ENCODE data around the gene SGMS2. TPM values are rescaled to one million over a fixed set of nuclear protein-coding genes. Genes with fewer than 3 reads are reported as not detected.

The SGMS2 gene
- total RNA-seq, 1 donor from 2014 or later: 0.26 TPM

DNA sequence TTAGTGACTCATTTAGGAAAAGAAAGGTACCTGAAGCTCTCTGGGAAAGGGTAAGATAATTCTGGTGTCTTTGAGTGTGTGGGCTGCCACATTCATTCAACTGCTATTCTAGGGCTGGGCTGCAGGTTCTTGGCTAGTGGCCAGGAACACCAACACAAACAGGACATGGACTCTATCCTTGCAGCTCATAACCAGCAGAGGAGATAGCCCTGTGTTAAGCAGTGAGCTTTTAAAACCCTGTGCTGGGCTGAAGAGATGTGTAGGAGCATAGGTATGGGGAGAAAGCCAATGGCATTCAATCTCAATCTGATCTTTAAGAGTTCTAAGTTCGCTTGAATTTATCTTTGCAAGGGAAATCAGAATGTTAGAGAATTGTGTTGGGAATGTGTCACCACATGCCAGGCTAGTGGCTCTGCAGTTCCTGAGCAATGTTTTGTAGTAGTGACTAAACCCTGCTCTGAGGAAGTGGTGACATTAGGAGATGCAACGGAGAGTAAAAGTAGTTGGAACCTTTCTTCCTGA, 39.2 kb downstream of the SGMS2 start:
- H3K36me3 Mint-ChIP-seq (ENCODE audit: low read depth, unreplicated experiment): no peaks in the 10 kb centered on the region
- DNase-seq (ENCODE audit: low spot score): no peak
- H3K4me3 Mint-ChIP-seq (ENCODE audit: unreplicated experiment): no peak overlapping the region
- TF ChIP-seq, protein P1, sequence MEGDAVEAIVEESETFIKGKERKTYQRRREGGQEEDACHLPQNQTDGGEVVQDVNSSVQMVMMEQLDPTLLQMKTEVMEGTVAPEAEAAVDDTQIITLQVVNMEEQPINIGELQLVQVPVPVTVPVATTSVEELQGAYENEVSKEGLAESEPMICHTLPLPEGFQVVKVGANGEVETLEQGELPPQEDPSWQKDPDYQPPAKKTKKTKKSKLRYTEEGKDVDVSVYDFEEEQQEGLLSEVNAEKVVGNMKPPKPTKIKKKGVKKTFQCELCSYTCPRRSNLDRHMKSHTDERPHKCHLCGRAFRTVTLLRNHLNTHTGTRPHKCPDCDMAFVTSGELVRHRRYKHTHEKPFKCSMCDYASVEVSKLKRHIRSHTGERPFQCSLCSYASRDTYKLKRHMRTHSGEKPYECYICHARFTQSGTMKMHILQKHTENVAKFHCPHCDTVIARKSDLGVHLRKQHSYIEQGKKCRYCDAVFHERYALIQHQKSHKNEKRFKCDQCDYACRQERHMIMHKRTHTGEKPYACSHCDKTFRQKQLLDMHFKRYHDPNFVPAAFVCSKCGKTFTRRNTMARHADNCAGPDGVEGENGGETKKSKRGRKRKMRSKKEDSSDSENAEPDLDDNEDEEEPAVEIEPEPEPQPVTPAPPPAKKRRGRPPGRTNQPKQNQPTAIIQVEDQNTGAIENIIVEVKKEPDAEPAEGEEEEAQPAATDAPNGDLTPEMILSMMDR (IDR thresholded peaks at IDR 0.05; ENCODE audit: unreplicated experiment): no peak
- H3K27me3 Mint-ChIP-seq (ENCODE audit: unreplicated experiment): no peaks in the 10 kb centered on the region
- H3K4me1 Mint-ChIP-seq (ENCODE audit: unreplicated experiment): peaks cover 3% of the 10 kb centered on the region
- no peaks in the 10 kb centered on the region for H3K9me3 Mint-ChIP-seq (ENCODE audit: unreplicated experiment)
- no peak overlapping the region for H3K27ac Mint-ChIP-seq (ENCODE audit: unreplicated experiment)

DNA sequence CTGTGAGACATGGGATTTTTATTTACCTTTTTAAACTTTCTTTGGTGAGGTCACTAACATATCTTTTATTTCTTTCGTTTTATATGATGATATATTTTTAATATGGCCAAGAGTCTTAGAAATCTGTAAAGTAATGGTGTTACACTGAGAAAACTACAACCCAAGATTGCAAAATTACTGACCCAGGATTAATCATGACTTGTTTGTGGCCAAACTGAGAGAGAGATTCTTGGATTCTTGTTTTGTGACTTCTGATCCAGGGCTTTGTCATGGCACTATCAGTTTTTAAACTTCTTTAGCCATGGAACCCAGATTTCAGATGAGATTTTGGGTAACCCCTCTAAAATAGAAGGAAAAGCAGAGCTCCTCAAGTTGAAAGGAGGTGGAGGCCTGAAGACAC, 42.0 kb downstream of the SGMS2 start:
- Mint-ChIP-seq H3K27me3 (ENCODE audit: unreplicated experiment) (no peaks in the 10 kb centered on the region), H3K27ac (ENCODE audit: unreplicated experiment) (no peak overlapping the region), H3K36me3 (ENCODE audit: low read depth, unreplicated experiment) (no peaks in the 10 kb centered on the region), H3K4me1 (ENCODE audit: unreplicated experiment) (peaks cover 3% of the 10 kb centered on the region), H3K4me3 (ENCODE audit: unreplicated experiment) (no peak overlapping the region), H3K9me3 (ENCODE audit: unreplicated experiment) (no peaks in the 10 kb centered on the region)
- TF ChIP-seq, protein P1 (IDR thresholded peaks at IDR 0.05; ENCODE audit: unreplicated experiment): no peak
- no peak for DNase-seq (ENCODE audit: low spot score)

DNA sequence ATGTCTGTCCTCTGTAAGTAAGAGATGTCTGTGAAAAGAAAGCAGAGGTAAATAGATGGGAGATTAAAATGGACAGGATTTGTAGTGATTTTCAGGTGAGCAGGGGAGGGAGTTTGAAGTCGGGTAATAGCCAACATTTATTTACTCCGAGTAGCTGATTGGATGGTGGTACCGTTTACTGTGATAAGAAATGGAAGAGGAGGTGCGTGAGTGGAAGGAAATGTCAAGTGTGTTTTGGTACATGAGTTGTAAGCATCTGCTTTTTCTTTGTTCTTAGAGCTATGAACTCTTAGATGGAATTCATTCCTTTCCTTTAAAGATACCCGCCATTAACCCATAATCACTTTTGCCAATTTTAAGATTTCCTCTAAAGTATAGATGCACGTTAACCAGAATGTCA, 45.5 kb downstream of the SGMS2 start:
- DNase-seq (ENCODE audit: low spot score): no peak

DNA sequence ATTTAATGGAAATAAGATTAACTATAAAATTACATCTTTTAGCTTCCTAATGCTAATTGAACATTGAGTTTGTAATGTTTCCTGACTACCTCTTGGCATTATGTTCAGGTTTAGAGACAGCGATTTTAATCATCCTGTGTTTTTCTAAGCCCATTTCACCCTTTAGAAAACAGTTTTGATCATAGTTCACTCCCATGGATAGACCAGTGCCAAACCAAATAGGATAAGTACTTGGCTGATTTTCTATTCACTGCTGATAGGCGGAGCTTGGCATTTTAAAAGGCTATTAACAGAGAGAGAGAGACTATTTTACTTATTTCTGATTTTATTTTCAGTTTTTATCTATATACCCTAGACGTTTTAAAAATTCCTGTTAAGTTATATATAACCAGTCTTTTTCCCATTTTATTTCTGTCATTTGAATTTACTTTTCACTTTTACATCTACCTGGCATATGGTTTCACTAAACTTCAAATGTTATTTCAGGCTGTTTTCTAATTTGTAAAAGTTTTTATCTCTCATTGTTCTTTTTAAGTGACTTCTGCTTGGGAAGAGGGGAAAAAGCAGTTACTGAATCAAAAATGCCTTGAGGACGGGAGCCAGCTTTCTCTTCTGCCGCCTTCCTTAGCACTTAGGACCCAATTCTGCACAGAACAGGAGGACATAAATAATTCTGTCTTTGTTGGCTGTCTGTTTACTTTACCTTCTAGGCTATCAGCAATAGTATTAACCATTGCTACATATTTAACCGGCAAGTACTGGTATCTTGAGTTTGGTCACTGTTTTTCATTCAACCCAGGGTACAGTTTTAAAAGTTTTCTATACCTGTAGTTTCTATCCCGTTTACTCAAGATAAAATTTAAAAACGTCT, 46.4 kb downstream of the SGMS2 start:
- Mint-ChIP-seq H3K27ac (ENCODE audit: unreplicated experiment) (no peak overlapping the region), H3K36me3 (ENCODE audit: low read depth, unreplicated experiment) (no peaks in the 10 kb centered on the region), H3K27me3 (ENCODE audit: unreplicated experiment) (no peaks in the 10 kb centered on the region), H3K4me3 (ENCODE audit: unreplicated experiment) (no peak overlapping the region), H3K9me3 (ENCODE audit: unreplicated experiment) (no peaks in the 10 kb centered on the region), H3K4me1 (ENCODE audit: unreplicated experiment) (no peaks in the 10 kb centered on the region)
- DNase-seq (ENCODE audit: low spot score): no peak
- TF ChIP-seq, protein P1 (IDR thresholded peaks at IDR 0.05; ENCODE audit: unreplicated experiment): no peak

More for the DNA sequence above, 45.5 kb downstream of the SGMS2 start:
- Mint-ChIP-seq H3K9me3 (ENCODE audit: unreplicated experiment) (no peaks in the 10 kb centered on the region), H3K4me3 (ENCODE audit: unreplicated experiment) (no peak overlapping the region), H3K27ac (ENCODE audit: unreplicated experiment) (no peak overlapping the region), H3K4me1 (ENCODE audit: unreplicated experiment) (no peaks in the 10 kb centered on the region), H3K36me3 (ENCODE audit: low read depth, unreplicated experiment) (no peaks in the 10 kb centered on the region), H3K27me3 (ENCODE audit: unreplicated experiment) (no peaks in the 10 kb centered on the region)
- TF ChIP-seq, protein P1 (IDR thresholded peaks at IDR 0.05; ENCODE audit: unreplicated experiment): no peak

DNA sequence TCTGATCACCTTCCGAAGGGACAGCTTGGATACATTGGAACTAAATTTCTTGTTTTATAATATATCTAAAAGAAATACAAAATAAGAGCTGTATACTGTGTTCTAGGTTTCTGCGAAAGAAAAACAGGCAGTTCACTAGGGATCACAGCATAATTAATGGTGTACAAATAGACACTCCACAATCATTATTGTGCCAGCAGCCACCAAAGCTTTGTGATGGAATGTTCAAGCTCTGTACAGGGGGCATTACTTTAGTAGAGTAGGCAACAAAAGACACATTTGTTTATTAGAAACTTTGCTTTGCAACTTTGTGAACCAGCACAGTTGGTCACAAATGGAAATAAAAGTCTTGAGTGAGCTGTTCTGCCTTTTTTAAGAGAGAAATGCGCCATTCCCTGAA, 49.3 kb downstream of the SGMS2 start:
- no peaks in the 10 kb centered on the region for H3K4me1 Mint-ChIP-seq (ENCODE audit: unreplicated experiment)
- no peak overlapping the region for H3K27ac Mint-ChIP-seq (ENCODE audit: unreplicated experiment)
- DNase-seq (ENCODE audit: low spot score): no peak
- TF ChIP-seq, protein P1 (IDR thresholded peaks at IDR 0.05; ENCODE audit: unreplicated experiment): no peak
- no peaks in the 10 kb centered on the region for H3K36me3 Mint-ChIP-seq (ENCODE audit: low read depth, unreplicated experiment)
- no peak overlapping the region for H3K4me3 Mint-ChIP-seq (ENCODE audit: unreplicated experiment)
- H3K27me3 Mint-ChIP-seq (ENCODE audit: unreplicated experiment): no peaks in the 10 kb centered on the region
- H3K9me3 Mint-ChIP-seq (ENCODE audit: unreplicated experiment): no peaks in the 10 kb centered on the region

Data from endothelial cell (in vitro differentiated cells).